H9 (cell line): Measurements from ENCODE around the gene HASPIN. TPM values are rescaled to one million over a fixed set of nuclear protein-coding genes. Genes with fewer than 3 reads are reported as not detected.

ENCODE experiments used
- DNase-seq: peaks from one replicate; pipeline ENCODE4 v3.0.0-alpha.2; 2017
- H2AFZ ChIP-seq: one replicate; pipeline ENCODE4 v1.6.1; 2013; ENCODE audit warnings: mild to moderate bottlenecking, low read length, control low read depth, moderate library complexity
- H2AK5ac ChIP-seq: 2 replicates; pipeline ENCODE4 v1.6.1; 2013; ENCODE audit warnings: low read length, control low read depth, mixed read lengths; ENCODE audit not compliant: insufficient read length
- H2BK120ac ChIP-seq: one replicate; pipeline ENCODE4 v1.6.1; 2013; ENCODE audit warnings: low read depth, mild to moderate bottlenecking, low read length, control low read depth, inconsistent platforms; ENCODE audit not compliant: poor library complexity, severe bottlenecking
- H2BK12ac ChIP-seq: 2 replicates; pipeline ENCODE4 v1.6.1; 2013; ENCODE audit warnings: low read length, control low read depth, mixed read lengths, low read depth; ENCODE audit not compliant: insufficient read length
- H2BK15ac ChIP-seq: 2 replicates; pipeline ENCODE4 v1.6.1; 2013; ENCODE audit warnings: low read depth, low read length, control low read depth
- H2BK20ac ChIP-seq: one replicate; pipeline ENCODE4 v1.6.1; 2013; ENCODE audit warnings: low read depth, mild to moderate bottlenecking, low read length, control low read depth, inconsistent platforms; ENCODE audit not compliant: poor library complexity, severe bottlenecking
- H2BK5ac ChIP-seq: 2 replicates; pipeline ENCODE4 v1.6.1; 2013; ENCODE audit warnings: low read length, control low read depth, mixed read lengths; ENCODE audit not compliant: insufficient read length
- H3K14ac ChIP-seq: 2 replicates; pipeline ENCODE4 v1.6.1; 2013; ENCODE audit warnings: low read length, control low read depth; ENCODE audit not compliant: insufficient read depth
- H3K18ac ChIP-seq: 2 replicates; pipeline ENCODE4 v1.6.1; 2013; ENCODE audit warnings: low read depth, mild to moderate bottlenecking, mixed read lengths, low read length, control low read depth; ENCODE audit not compliant: insufficient read length
- H3K23ac ChIP-seq: 2 replicates; pipeline ENCODE4 v1.6.1; 2013; ENCODE audit warnings: low read length, control low read depth, mixed read lengths, low read depth; ENCODE audit not compliant: insufficient read length
- H3K23me2 ChIP-seq: 2 replicates; pipeline ENCODE4 v1.6.1; 2013; ENCODE audit warnings: low read depth, mild to moderate bottlenecking, mixed read lengths, low read length, control low read depth; ENCODE audit not compliant: insufficient read length, poor library complexity, severe bottlenecking
- H3K27ac ChIP-seq: 2 replicates; pipeline ENCODE4 v1.5.1; 2013; ENCODE audit warnings: low read length, control low read depth, mixed read lengths, low read depth; ENCODE audit not compliant: insufficient read length
- H3K27me3 ChIP-seq: 2 replicates; pipeline ENCODE4 v1.6.1; 2013; ENCODE audit warnings: low read length, control low read depth, inconsistent platforms; ENCODE audit not compliant: insufficient read depth
- H3K4ac ChIP-seq: 2 replicates; pipeline ENCODE4 v1.6.1; 2013; ENCODE audit warnings: low read depth, mild to moderate bottlenecking, control low read depth, inconsistent platforms, low read length, moderate library complexity
- H3K4me1 ChIP-seq: 2 replicates; pipeline ENCODE4 v1.6.1; 2013; ENCODE audit warnings: low read length, control low read depth, inconsistent platforms; ENCODE audit not compliant: insufficient read depth
- H3K4me2 ChIP-seq: 2 replicates; pipeline ENCODE4 v1.6.1; 2013; ENCODE audit warnings: low read length, control low read depth, mixed read lengths; ENCODE audit not compliant: insufficient read length, insufficient read depth
- H3K56ac ChIP-seq: 2 replicates; pipeline ENCODE4 v1.6.1; 2013; ENCODE audit warnings: low read depth, mild to moderate bottlenecking, mixed read lengths, low read length, control low read depth; ENCODE audit not compliant: insufficient read length
- H3K79me1 ChIP-seq: 2 replicates; pipeline ENCODE4 v1.6.1; 2013; ENCODE audit warnings: low read depth, mild to moderate bottlenecking, moderate library complexity, low read length, control low read depth, inconsistent platforms; ENCODE audit not compliant: insufficient read depth, poor library complexity, severe bottlenecking
- H3K79me2 ChIP-seq: 2 replicates; pipeline ENCODE4 v1.6.1; 2013; ENCODE audit warnings: low read length, control low read depth, inconsistent platforms; ENCODE audit not compliant: insufficient read depth
- H3K9ac ChIP-seq: 2 replicates; pipeline ENCODE4 v1.6.1; 2013; ENCODE audit warnings: low read length, control low read depth, mixed read lengths; ENCODE audit not compliant: insufficient read length; ENCODE audit errors: extremely low read depth
- H3K9me3 ChIP-seq: one replicate; pipeline ENCODE4 v1.6.1; 2013; ENCODE audit warnings: low read depth, low read length, inconsistent platforms; ENCODE audit not compliant: control insufficient read depth
- H3T11ph ChIP-seq: one replicate; pipeline ENCODE4 v1.6.1; 2013; ENCODE audit warnings: mild to moderate bottlenecking, low read length, control low read depth, inconsistent platforms
- H4K20me1 ChIP-seq: one replicate; pipeline ENCODE4 v1.6.1; 2013; ENCODE audit not compliant: control insufficient read depth, insufficient read length, insufficient read depth
- H4K5ac ChIP-seq: 2 replicates; pipeline ENCODE4 v1.6.1; 2013; ENCODE audit warnings: low read depth, mild to moderate bottlenecking, mixed read lengths, low read length, control low read depth; ENCODE audit not compliant: insufficient read length
- H4K8ac ChIP-seq: replicated peaks from 2 replicates; pipeline ENCODE4 v1.6.1; 2013; ENCODE audit warnings: low read length, control low read depth, mixed read lengths, low read depth; ENCODE audit not compliant: insufficient read length
- H4K91ac ChIP-seq: 2 replicates; pipeline ENCODE4 v1.6.1; 2013; ENCODE audit warnings: low read depth, mild to moderate bottlenecking, moderate library complexity, mixed read lengths, low read length, control low read depth; ENCODE audit not compliant: insufficient read length
- H3K27ac Mint-ChIP-seq, 3 experiments: 2 replicates in 2 of 3; 3 replicates in 1 of 3; pipeline ENCODE4 v1.8.0; 2020 to 2021; ENCODE audit warnings: mixed read lengths in 3 of 3, mild to moderate bottlenecking in 1 of 3, moderate library complexity in 1 of 3
- H3K27me3 Mint-ChIP-seq: 2 replicates; pipeline ENCODE4 v1.8.0; 2021; ENCODE audit warnings: low read depth, mild to moderate bottlenecking, moderate library complexity, mixed read lengths
- H3K36me3 Mint-ChIP-seq, 3 experiments: 2 replicates in 2 of 3; 3 replicates in 1 of 3; pipeline ENCODE4 v1.8.0; 2020 to 2021; ENCODE audit warnings: low read depth in 3 of 3, mixed read lengths in 3 of 3; ENCODE audit not compliant: insufficient read depth in 1 of 3
- H3K4me1 Mint-ChIP-seq, 2 experiments: 2 replicates each; pipeline ENCODE4 v1.8.0; 2020; ENCODE audit warnings: mixed read lengths in 2 of 2
- H3K4me3 Mint-ChIP-seq, 2 experiments: 2 replicates in 1 of 2; 3 replicates in 1 of 2; pipeline ENCODE4 v1.8.0; 2020 to 2021; ENCODE audit warnings: mild to moderate bottlenecking in 2 of 2, mixed read lengths in 2 of 2, moderate library complexity in 1 of 2
- H3K9me3 Mint-ChIP-seq, 2 experiments: 2 replicates in 1 of 2; 3 replicates in 1 of 2; pipeline ENCODE4 v1.8.0; 2020; ENCODE audit warnings: mild to moderate bottlenecking in 2 of 2, mixed read lengths in 2 of 2, moderate library complexity in 1 of 2
- CTCF ChIP-seq: fragments of 200-600 bp; sonication (generic); conservative IDR thresholded peaks from 3 replicates; pipeline ENCODE4 v1.8.0; 2021; ENCODE audit warnings: antibody characterized with exemption, mild to moderate bottlenecking
- WGBS: extraction: QIAGEN DNeasy Blood & Tissue Kit; methylation state at CpG from one replicate; pipeline ENCODE4 v1.1.7; 2013; ENCODE audit warnings: missing lambda C conversion rate, low lambda C conversion rate, mixed read lengths; ENCODE audit not compliant: insufficient read length; ENCODE audit errors: extremely low coverage; 5-methylcytosine and 5-hydroxymethylcytosine counted together
- total RNA-seq: library from RNA; stranded (reverse); gene quantifications from 2 replicates; pipeline ENCODE4 v1.2.1, GENCODE V29; 2021

The HASPIN gene
- total RNA-seq, 1 experiment from 2014 or later, result 26.6 TPM

- H3K4me2 ChIP-seq, result no peak overlapping the region
- TF ChIP-seq CTCF, result no peak
- H3K79me2 ChIP-seq, result no peaks in the 10 kb centered on the region
- peaks cover 4% of the 10 kb centered on the region; the same call in 1 of the 2 replicates for H3K27me3 Mint-ChIP-seq
- H2BK12ac ChIP-seq, result no peak overlapping the region
- no peak overlapping the region for H3K4me3 Mint-ChIP-seq
- peaks cover 9 to 19% of the 10 kb centered on the region in 2 experiments for H3K4me1 Mint-ChIP-seq
- H3K27me3 ChIP-seq, result no peaks in the 10 kb centered on the region
- no peak overlapping the region for H4K8ac ChIP-seq
- H3K9me3 ChIP-seq, result no peaks in the 10 kb centered on the region
- H3T11ph ChIP-seq, result no peak overlapping the region
- H2BK5ac ChIP-seq, result no peak overlapping the region
- H3K79me1 ChIP-seq, result no peaks in the 10 kb centered on the region
- no peak for DNase-seq
- no CpG with 5 or more reads among the region's 20 CpGs for WGBS
- no peak overlapping the region for H2BK15ac ChIP-seq
- H3K23me2 ChIP-seq, result no peaks in the 10 kb centered on the region
- H2BK20ac ChIP-seq, result no peak overlapping the region
- H3K36me3 Mint-ChIP-seq, result no peaks in the 10 kb centered on the region; a peak in 1 of 7 replicates
- H3K9ac ChIP-seq, result no peak overlapping the region
- no peak overlapping the region for H3K56ac ChIP-seq
- H4K91ac ChIP-seq, result no peak overlapping the region
- no peak overlapping the region for H3K23ac ChIP-seq
- no peak overlapping the region for H4K5ac ChIP-seq
- no peak overlapping the region for H3K4ac ChIP-seq
- no peak overlapping the region for H2BK120ac ChIP-seq
- no peak overlapping the region for H3K27ac Mint-ChIP-seq
- H3K4me1 ChIP-seq, result no peaks in the 10 kb centered on the region
- no peak overlapping the region for H2AK5ac ChIP-seq
- H3K9me3 Mint-ChIP-seq, result no peaks in the 10 kb centered on the region
- H2AFZ ChIP-seq, result no peak overlapping the region
- no peaks in the 10 kb centered on the region for H4K20me1 ChIP-seq
- H3K14ac ChIP-seq, result no peak overlapping the region
- H3K27ac ChIP-seq, result no peak overlapping the region
- no peak overlapping the region for H3K18ac ChIP-seq
Observed at GRCh38 chr17:3679531-3680126, 44.1 kb upstream of the HASPIN start.
